22Rv1 (cell line): ENCODE results near the gene ABHD5.

Experiments used
- H3K27ac ChIP-seq: fragments of 450-650 bp; 2 replicates; pipeline ENCODE4 v1.5.1; 2017
- CTCF ChIP-seq: fragments of 450-650 bp; IDR thresholded peaks from 2 replicates; pipeline ENCODE4 v1.5.1; 2017; ENCODE audit warnings: mild to moderate bottlenecking
- ZFX ChIP-seq: fragments of 450-650 bp; IDR thresholded peaks from 2 replicates; pipeline ENCODE4 v1.6.1; 2017; ENCODE audit warnings: antibody characterized with exemption, borderline replicate concordance

ABHD5 gene

GRCh38 chr3:43769885-43770425 is 79.2 kb downstream of the ABHD5 start:
- no peak overlapping the region for H3K27ac ChIP-seq
- TF ChIP-seq CTCF (no peak), ZFX (no peak)

- no peak overlapping the region for H3K27ac ChIP-seq
- no peak for TF ChIP-seq ZFX
- TF ChIP-seq CTCF: no peak
These were observed 79.8 kb downstream of the ABHD5 start for GRCh38 chr3:43770426-43771103.

- TF ChIP-seq CTCF: no peak
- TF ChIP-seq ZFX: no peak
- H3K27ac ChIP-seq: no peak overlapping the region
These were observed 80.9 kb downstream of the ABHD5 start for GRCh38 chr3:43771610-43772009.

GRCh38 chr3:43773273-43774094 is 82.7 kb downstream of the ABHD5 start:
- no peak overlapping the region for H3K27ac ChIP-seq
- TF ChIP-seq CTCF (no peak), ZFX (no peak)

- TF ChIP-seq CTCF (no peak), ZFX (no peak)
- no peak overlapping the region for H3K27ac ChIP-seq
These were observed 84.1 kb downstream of the ABHD5 start for GRCh38 chr3:43774799-43775198.

- TF ChIP-seq CTCF (no peak), ZFX (no peak)
- H3K27ac ChIP-seq: no peak overlapping the region
These were observed 85.4 kb downstream of the ABHD5 start for GRCh38 chr3:43776101-43776500.

- no peak overlapping the region for H3K27ac ChIP-seq
- TF ChIP-seq ZFX (no peak), CTCF (no peak)
These were observed 89.1 kb downstream of the ABHD5 start for GRCh38 chr3:43779850-43780249.
